Measurements from ENCODE around the gene CREBZF.

GRCh38 chr11:85643191-85643614, 21.7 kb downstream of the CREBZF start:
- TF ChIP-seq SP3 (tag by site-specific recombination; IDR thresholded peaks at IDR 0.05) (no peak), BCL6B (tag by site-specific recombination; IDR thresholded peaks at IDR 0.05) (no peak), TCF7L2 (IDR thresholded peaks at IDR 0.05; ENCODE audit: borderline replicate concordance, low read depth, low read length) (no peak), ZNF449 (tag by site-specific recombination; IDR thresholded peaks at IDR 0.05) (no peak), YY1 (tag by site-specific recombination; IDR thresholded peaks at IDR 0.05) (no peak), ZNF24 (tag by site-specific recombination; IDR thresholded peaks at IDR 0.05) (no peak)

All from HEK293 (cell line).